Eye (tissue), 1 donor: ENCODE data around the gene UCHL3.

Experiments
- DNase-seq: peaks from one replicate; pipeline ENCODE4 v3.0.0-alpha.2; 2015

Gene UCHL3

DNA sequence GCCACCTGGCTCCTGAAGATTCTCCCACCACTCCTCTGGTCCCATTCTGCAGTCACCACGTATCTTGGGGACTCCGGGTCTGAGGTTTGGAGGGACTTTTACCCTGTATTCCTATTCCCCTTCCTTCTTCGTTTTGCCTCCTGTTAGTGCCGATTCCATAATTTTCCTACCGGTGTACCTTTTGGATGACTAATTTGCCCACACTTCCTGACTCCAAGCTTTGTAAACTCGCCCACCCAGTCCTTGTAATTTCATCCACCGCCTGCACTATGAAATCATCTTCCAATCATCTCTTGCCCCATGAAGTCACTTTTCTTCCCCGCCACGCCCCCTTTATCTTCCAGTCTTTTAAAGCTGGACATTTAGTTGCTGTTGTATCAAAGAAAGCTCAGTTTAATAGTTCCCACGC, 572 bp downstream of the UCHL3 start:
- DNase-seq, result peak; percentile 69

- DNase-seq, result no peak
These were observed 4.9 kb downstream of the UCHL3 start for GRCh38 chr13:75554464-75554863.

DNA sequence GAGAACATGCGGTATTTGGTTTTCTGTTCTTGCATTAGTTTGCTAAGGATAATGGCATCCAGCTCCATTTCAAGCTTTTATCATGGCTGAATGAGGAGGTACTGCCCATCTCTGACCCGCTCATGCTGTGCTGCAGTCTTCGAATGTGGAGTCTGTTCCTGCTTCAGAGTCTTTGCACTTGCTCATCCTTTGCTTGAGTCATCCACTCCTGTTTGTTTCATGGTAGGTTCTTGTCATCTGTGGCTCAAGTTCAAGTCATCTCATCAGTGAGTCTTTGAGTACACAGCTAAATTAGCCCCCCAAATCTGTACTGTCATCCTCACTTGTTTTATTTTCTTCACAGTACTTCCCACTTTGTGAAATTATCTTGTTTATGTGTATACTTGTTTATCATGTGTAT, 5.4 kb downstream of the UCHL3 start:
- DNase-seq, result no peak

DNA sequence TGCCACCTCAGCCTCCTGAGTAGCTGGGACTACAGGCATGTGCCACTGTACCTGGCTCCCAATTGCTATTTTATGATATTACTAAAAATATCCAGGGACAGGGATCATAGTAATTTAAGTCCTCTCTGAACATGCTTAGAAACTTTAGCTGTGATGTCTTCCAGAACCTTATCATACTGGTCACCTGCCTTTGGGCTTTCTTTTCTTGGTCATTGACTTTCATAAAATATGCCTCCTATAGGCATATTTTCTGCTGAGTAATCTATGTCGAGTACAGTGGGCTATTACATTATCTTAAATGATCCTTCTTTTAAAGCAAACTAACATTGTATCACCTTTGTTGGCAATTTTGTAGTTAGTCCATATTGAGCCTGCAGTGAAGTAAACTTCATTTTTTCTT, 6.2 kb downstream of the UCHL3 start:
- no peak for DNase-seq

DNA sequence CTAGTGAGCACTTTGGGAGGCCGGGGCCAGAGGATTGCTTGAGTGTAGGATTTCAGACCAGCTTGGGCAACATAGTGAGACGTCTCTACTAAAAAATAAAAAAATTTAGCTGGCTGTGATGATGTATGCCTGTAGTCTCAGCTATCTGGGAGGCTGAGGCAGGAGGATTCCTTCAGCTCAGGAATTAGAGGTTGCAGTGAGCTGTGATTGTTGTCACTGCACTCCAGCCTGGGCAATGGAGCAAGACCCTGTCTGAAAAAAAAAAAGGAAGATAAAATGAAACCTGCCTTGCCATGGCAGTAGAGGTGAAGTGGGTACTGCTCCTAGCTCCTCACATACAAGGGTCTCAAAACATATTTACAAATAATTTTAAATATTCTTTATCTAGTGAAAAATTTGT, 7.4 kb downstream of the UCHL3 start:
- DNase-seq, result no peak

- no peak for DNase-seq
These were observed 8.7 kb downstream of the UCHL3 start for GRCh38 chr13:75558145-75558840.

GRCh38 chr13:75566658-75567057, 17.1 kb downstream of the UCHL3 start:
- peak; percentile 15 for DNase-seq

DNA sequence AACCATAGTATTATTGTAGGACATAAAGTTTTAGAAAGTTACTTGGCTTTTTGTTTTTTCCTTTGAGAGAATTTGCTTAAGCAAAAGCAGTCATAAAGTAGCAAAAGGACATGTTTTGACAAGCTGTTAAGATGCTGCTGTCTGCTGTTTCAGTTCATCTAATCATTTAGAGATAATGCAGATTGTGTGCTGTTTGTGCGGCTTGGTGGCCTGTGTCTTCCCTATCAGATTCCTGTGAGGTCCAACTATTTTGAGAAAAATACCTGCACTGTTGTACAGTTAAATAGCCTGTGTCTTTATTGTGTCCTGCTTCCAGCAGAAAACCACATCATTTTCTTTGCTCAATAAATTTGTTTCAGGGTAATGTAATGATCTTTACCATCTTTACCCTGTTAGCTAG, 20.0 kb downstream of the UCHL3 start:
- DNase-seq, result no peak

DNA sequence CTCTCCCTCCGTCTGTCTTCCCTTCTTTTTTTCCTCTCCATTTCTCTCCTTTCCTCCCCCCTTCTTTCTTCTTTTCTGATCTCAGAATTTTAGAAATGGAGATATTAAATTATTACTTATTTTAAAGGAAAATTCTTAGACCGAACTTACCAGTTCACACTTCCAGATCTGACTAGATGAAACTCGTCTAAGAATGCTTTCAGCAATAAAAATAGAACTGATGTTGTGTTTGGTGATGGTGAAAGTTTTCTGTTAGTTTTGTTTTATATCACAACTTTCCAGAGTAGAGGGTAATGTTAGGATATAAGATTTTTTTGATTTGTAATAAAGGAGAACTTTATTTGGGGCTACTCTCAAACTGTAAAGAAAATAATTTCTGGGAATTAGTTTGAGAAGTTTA, 29.9 kb downstream of the UCHL3 start:
- no peak for DNase-seq

GRCh38 chr13:75581874-75582640, 32.5 kb downstream of the UCHL3 start:
- DNase-seq, result no peak

GRCh38 chr13:75583091-75583490, 33.5 kb downstream of the UCHL3 start:
- no peak for DNase-seq

DNA sequence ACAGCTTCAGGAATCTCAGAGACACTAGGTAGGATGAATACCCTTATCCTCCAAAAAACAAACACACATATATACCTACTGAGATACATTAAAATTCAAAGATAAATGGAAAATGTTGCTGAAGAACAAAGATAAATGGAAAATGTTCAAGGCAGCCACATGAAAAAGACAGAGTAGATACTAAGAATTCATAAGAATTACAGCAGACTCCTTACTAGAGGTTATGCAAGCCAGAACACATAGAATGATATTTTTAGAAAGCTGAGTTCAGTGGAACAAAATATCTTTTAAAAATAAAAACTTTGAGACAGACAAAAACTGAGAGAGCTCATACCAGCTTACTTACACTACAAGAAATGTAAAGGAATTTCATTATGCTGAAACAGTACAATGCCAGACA, 35.6 kb downstream of the UCHL3 start:
- no peak for DNase-seq

- DNase-seq, result no peak
These were observed 38.1 kb downstream of the UCHL3 start for GRCh38 chr13:75587679-75588078.

DNA sequence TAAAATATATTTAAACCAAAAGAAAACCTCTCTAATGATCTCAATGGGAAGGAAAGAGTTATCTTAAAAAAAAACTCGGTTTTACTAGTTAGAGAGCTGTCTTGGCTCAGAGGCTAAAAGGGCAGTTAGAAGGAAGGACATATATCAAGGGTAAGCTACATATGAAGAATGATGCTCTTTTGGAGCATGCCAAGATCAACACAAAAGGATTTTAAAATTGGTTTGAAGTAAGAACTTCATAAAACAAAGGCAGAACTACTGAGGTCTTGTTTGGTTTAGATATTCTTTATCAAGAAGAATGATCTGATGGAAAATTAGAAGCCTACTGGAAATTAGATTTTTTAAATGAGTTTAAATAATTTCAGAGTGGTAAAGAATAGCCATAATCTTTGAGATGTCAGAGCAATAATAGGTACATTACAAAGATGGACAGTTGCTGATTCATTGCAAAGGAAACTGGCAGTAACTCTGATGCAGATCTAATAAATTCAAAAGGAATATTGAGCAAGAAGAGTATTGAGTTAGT, 47.1 kb downstream of the UCHL3 start:
- no peak for DNase-seq

GRCh38 chr13:75600371-75600770, 50.8 kb downstream of the UCHL3 start:
- DNase-seq, result no peak

- no peak for DNase-seq
These were observed 53.4 kb downstream of the UCHL3 start for GRCh38 chr13:75603038-75603437.

- no peak for DNase-seq
These were observed 57.9 kb downstream of the UCHL3 start for GRCh38 chr13:75607447-75607846.

- no peak for DNase-seq
These were observed 60.9 kb downstream of the UCHL3 start for GRCh38 chr13:75610466-75610865.

DNA sequence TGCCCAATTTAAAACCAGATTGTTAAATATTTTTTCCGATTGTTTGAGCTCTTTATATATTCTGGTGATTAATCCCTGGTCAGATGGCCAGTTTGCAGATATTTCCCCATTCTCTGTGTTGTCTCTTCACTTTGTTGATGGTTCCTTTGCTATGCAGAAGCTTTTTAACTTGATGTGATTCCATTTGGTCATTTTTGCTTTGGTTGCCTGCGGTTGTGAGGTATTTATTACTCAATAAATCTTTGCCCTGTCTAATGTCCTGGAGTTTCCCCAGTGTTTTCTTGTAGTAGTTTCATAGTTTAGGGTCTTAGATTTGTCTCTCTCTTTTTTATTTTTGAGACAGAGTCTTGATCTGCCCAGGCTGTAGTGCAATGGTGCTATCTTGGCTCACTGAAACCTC, 62.8 kb downstream of the UCHL3 start:
- DNase-seq, result no peak

GRCh38 chr13:75617230-75617629, 67.6 kb downstream of the UCHL3 start:
- DNase-seq, result no peak

GRCh38 chr13:75618308-75618707, 68.7 kb downstream of the UCHL3 start:
- DNase-seq, result no peak

DNA sequence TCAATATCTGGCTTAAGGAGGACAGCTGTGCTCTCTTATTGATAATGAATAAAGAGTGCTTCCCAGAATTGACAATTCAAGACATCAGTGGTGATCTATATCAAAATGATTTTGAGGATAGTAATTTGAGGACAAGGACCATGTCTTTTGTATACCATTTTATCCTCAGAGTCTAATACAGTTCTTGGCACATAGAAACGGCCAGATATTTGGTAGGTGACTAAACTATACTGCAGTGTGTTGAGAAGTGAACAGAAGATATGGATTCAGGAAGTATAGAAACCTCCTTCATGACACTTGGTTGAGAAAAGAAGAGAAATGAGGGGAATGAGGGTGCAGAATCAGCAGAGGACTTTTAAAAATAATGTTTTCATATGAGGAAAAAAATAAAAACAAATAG, 70.4 kb downstream of the UCHL3 start:
- DNase-seq, result no peak

GRCh38 chr13:75621147-75621546, 71.6 kb downstream of the UCHL3 start:
- DNase-seq, result no peak

GRCh38 chr13:75628801-75629200, 79.2 kb downstream of the UCHL3 start:
- no peak for DNase-seq
